ENCODE data around the gene SNX1.

GRCh38 chr15:64182859-64183370, 87.1 kb downstream of the SNX1 start:
- TF ChIP-seq CTCF (conservative IDR thresholded peaks at IDR 0.05) (no peak), ZFX (IDR thresholded peaks at IDR 0.05) (no peak)

Measured in C4-2B (cell line).